K562 (cell line): Measurements from ENCODE around the gene ATP2A3.

Experiments used
- POU5F1 ChIP-seq: fragments of 150-350 bp; IDR thresholded peaks from 2 replicates; pipeline ENCODE4 v1.6.1; 2014; ENCODE audit warnings: borderline replicate concordance, low read length, low read depth, mild to moderate bottlenecking; ENCODE audit not compliant: partially characterized antibody
- ZNF778 ChIP-seq: fragments of 450-650 bp; formaldehyde crosslinking; IDR thresholded peaks from 2 replicates; pipeline ENCODE4 v1.4.0; 2020; ENCODE audit warnings: mild to moderate bottlenecking, moderate library complexity
- TF ChIP-seq, protein P1 (sequence below), 3 experiments: IDR thresholded peaks in 2 of 3; conservative IDR thresholded peaks in 1 of 3; 2 replicates each; pipeline ENCODE4 v1.5.1; 2011 to 2012; ENCODE audit warnings: low read length in 3 of 3, mild to moderate bottlenecking in 3 of 3, control low read depth in 2 of 3, improper control_type of control experiment in 1 of 3, inconsistent platforms in 1 of 3, low read depth in 1 of 3, mixed read lengths in 1 of 3, moderate library complexity in 1 of 3; ENCODE audit not compliant: insufficient read depth in 2 of 3
- TF ChIP-seq, protein P2 (sequence below): fragments of 250-450 bp; sonication (Bioruptor Pico); IDR thresholded peaks from 2 replicates; pipeline ENCODE4 v1.8.0; 2022; ENCODE audit warnings: inconsistent platforms

DNA sequence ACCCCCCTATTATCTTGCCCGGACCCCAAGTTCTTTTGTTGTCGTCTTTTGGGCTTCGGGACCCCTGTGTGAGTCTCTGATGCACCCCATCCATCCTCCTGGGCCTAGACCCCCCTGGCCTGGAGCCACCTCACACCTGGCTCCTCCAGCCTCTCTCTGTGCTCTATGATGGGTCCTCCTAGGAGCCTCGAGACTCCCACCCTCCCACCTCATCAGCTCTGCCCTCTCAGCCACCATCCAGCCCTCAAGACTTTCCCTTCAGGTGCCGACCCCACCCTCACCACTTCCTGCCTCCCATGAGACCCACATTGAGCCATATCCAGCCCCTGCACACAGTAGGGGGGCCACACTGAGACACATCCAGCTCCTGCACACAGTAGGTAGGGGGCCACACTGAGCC lies 8.7 kb upstream of the ATP2A3 start:
- TF ChIP-seq, protein P1, sequence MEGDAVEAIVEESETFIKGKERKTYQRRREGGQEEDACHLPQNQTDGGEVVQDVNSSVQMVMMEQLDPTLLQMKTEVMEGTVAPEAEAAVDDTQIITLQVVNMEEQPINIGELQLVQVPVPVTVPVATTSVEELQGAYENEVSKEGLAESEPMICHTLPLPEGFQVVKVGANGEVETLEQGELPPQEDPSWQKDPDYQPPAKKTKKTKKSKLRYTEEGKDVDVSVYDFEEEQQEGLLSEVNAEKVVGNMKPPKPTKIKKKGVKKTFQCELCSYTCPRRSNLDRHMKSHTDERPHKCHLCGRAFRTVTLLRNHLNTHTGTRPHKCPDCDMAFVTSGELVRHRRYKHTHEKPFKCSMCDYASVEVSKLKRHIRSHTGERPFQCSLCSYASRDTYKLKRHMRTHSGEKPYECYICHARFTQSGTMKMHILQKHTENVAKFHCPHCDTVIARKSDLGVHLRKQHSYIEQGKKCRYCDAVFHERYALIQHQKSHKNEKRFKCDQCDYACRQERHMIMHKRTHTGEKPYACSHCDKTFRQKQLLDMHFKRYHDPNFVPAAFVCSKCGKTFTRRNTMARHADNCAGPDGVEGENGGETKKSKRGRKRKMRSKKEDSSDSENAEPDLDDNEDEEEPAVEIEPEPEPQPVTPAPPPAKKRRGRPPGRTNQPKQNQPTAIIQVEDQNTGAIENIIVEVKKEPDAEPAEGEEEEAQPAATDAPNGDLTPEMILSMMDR (IDR thresholded peaks at IDR 0.05 in 2 of 3, conservative IDR thresholded peaks at IDR 0.05 in 1 of 3; ENCODE audit: insufficient read depth in 2 of 3, low read depth in 1 of 3, low read length in 3 of 3) = no peak
- TF ChIP-seq, protein P2, sequence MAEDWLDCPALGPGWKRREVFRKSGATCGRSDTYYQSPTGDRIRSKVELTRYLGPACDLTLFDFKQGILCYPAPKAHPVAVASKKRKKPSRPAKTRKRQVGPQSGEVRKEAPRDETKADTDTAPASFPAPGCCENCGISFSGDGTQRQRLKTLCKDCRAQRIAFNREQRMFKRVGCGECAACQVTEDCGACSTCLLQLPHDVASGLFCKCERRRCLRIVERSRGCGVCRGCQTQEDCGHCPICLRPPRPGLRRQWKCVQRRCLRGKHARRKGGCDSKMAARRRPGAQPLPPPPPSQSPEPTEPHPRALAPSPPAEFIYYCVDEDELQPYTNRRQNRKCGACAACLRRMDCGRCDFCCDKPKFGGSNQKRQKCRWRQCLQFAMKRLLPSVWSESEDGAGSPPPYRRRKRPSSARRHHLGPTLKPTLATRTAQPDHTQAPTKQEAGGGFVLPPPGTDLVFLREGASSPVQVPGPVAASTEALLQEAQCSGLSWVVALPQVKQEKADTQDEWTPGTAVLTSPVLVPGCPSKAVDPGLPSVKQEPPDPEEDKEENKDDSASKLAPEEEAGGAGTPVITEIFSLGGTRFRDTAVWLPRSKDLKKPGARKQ (CRISPR knock-in tag) = no peak
- TF ChIP-seq ZNF778 (CRISPR knock-in tag) = no peak
- TF ChIP-seq POU5F1 = no peak
